Mesendoderm (in vitro differentiated cells): Measurements from ENCODE around the gene ENOPH1.
"Not testable (repeated sequence)": the region's sequence is repeated elsewhere in the genome, so short reads cannot be mapped to it uniquely, and the experiment has no call there.

ENCODE experiments used
- DNase-seq: peaks from one replicate; pipeline ENCODE4 v3.0.0; 2013
- H2AK5ac ChIP-seq: 2 replicates; pipeline ENCODE4 v1.6.1; 2013; ENCODE audit warnings: low read length, inconsistent platforms
- H2BK120ac ChIP-seq: 2 replicates; pipeline ENCODE4 v1.6.1; 2013; ENCODE audit warnings: low read depth, mild to moderate bottlenecking, low read length, moderate library complexity, mixed read lengths
- H2BK15ac ChIP-seq: replicated peaks from 2 replicates; pipeline ENCODE4 v1.6.1; 2013; ENCODE audit warnings: low read depth, mild to moderate bottlenecking, moderate library complexity
- H2BK5ac ChIP-seq: 2 replicates; pipeline ENCODE4 v1.6.1; 2013; ENCODE audit warnings: low read length, inconsistent platforms
- H3K18ac ChIP-seq: 2 replicates; pipeline ENCODE4 v1.6.1; 2013; ENCODE audit warnings: mild to moderate bottlenecking, low read length, mixed read lengths
- H3K23ac ChIP-seq: one replicate; pipeline ENCODE4 v1.6.1; 2013; ENCODE audit warnings: low read length
- H3K27ac ChIP-seq: 2 replicates; pipeline ENCODE4 v1.5.1; 2013; ENCODE audit warnings: low read depth, mild to moderate bottlenecking, inconsistent platforms, low read length, moderate library complexity
- H3K27me3 ChIP-seq: 2 replicates; pipeline ENCODE4 v1.6.1; 2013; ENCODE audit warnings: low read length, control low read depth, mild to moderate bottlenecking, inconsistent platforms; ENCODE audit not compliant: insufficient read depth, poor library complexity
- H3K36me3 ChIP-seq: 2 replicates; pipeline ENCODE4 v1.6.1; 2013; ENCODE audit warnings: low read length, inconsistent platforms; ENCODE audit not compliant: control insufficient read depth, insufficient read depth
- H3K4ac ChIP-seq: one replicate; pipeline ENCODE4 v1.6.1; 2013; ENCODE audit warnings: low read depth, mild to moderate bottlenecking, low read length, moderate library complexity
- H3K4me1 ChIP-seq: 2 replicates; pipeline ENCODE4 v1.6.1; 2013; ENCODE audit warnings: low read depth, low read length, inconsistent platforms; ENCODE audit not compliant: control insufficient read depth
- H3K4me2 ChIP-seq: 2 replicates; pipeline ENCODE4 v1.6.1; 2013; ENCODE audit warnings: low read length
- H3K4me3 ChIP-seq: 2 replicates; pipeline ENCODE4 v1.5.1; 2013; ENCODE audit warnings: mild to moderate bottlenecking, low read length
- H3K56ac ChIP-seq: one replicate; pipeline ENCODE4 v1.6.1; 2013; ENCODE audit warnings: low read length
- H3K79me1 ChIP-seq: 2 replicates; pipeline ENCODE4 v1.6.1; 2013; ENCODE audit warnings: low read length, inconsistent platforms
- H3K79me2 ChIP-seq: 2 replicates; pipeline ENCODE4 v1.6.1; 2013; ENCODE audit warnings: mild to moderate bottlenecking, low read length; ENCODE audit not compliant: control insufficient read depth, insufficient read depth
- H3K9ac ChIP-seq: 2 replicates; pipeline ENCODE4 v1.6.1; 2013; ENCODE audit warnings: low read length, inconsistent platforms
- H4K5ac ChIP-seq: one replicate; pipeline ENCODE4 v1.6.1; 2013; ENCODE audit warnings: low read length
- H4K8ac ChIP-seq: one replicate; pipeline ENCODE4 v1.6.1; 2013; ENCODE audit warnings: low read depth, mild to moderate bottlenecking, control low read depth, low read length, moderate library complexity
- WGBS: extraction: QIAGEN DNeasy Blood & Tissue Kit; methylation state at CpG from one replicate; pipeline ENCODE4 v1.1.7; 2013; ENCODE audit warnings: low lambda C conversion rate, missing lambda C conversion rate; ENCODE audit not compliant: insufficient coverage; ENCODE audit errors: extremely low coverage; 5-methylcytosine and 5-hydroxymethylcytosine counted together

Gene ENOPH1

GRCh38 chr4:82462415-82462831 is 32.0 kb downstream of the ENOPH1 start:
- Histone ChIP-seq H2AK5ac (no peak overlapping the region), H3K79me2 (no peaks in the 10 kb centered on the region), H3K4me2 (no peak overlapping the region), H3K4me3 (no peak overlapping the region), H3K56ac (no peak overlapping the region), H3K27me3 (no peaks in the 10 kb centered on the region), H3K79me1 (no peaks in the 10 kb centered on the region), H2BK15ac (no peak overlapping the region), H3K27ac (no peak overlapping the region), H2BK5ac (no peak overlapping the region), H3K23ac (no peak overlapping the region), H3K4ac (no peak overlapping the region), H3K36me3 (peaks cover 1% of the 10 kb centered on the region), H2BK120ac (no peak overlapping the region), H3K4me1 (no peaks in the 10 kb centered on the region), H4K8ac (no peak overlapping the region), H4K5ac (no peak overlapping the region), H3K9ac (no peak overlapping the region), H3K18ac (no peak overlapping the region)
- no CpG with 5 or more reads among the region's 7 CpGs for WGBS
- DNase-seq: peak; percentile 81

- H3K4me1 ChIP-seq: no peaks in the 10 kb centered on the region
- H2AK5ac ChIP-seq: no peak overlapping the region
- H3K9ac ChIP-seq: no peak overlapping the region
- no peak overlapping the region for H4K5ac ChIP-seq
- H3K4me2 ChIP-seq: no peak overlapping the region
- H3K4me3 ChIP-seq: no peak overlapping the region
- no peaks in the 10 kb centered on the region for H3K79me1 ChIP-seq
- H3K79me2 ChIP-seq: no peaks in the 10 kb centered on the region
- no peak overlapping the region for H3K18ac ChIP-seq
- H2BK15ac ChIP-seq: no peak overlapping the region
- H3K23ac ChIP-seq: no peak overlapping the region
- no CpG with 5 or more reads among the region's 1 CpG for WGBS
- H3K27me3 ChIP-seq: no peaks in the 10 kb centered on the region
- no peak overlapping the region for H3K27ac ChIP-seq
- no peak overlapping the region for H2BK5ac ChIP-seq
- peaks cover 1% of the 10 kb centered on the region for H3K36me3 ChIP-seq
- DNase-seq: no peak
- no peak overlapping the region for H4K8ac ChIP-seq
- no peak overlapping the region for H2BK120ac ChIP-seq
- H3K56ac ChIP-seq: peak overlapping the region; percentile 43
- no peak overlapping the region for H3K4ac ChIP-seq
Measured at GRCh38 chr4:82463221-82463620, 32.8 kb downstream of the ENOPH1 start.

- no peak overlapping the region for H2BK5ac ChIP-seq
- H3K79me1 ChIP-seq: no peaks in the 10 kb centered on the region
- H3K18ac ChIP-seq: no peak overlapping the region
- no peak overlapping the region for H3K9ac ChIP-seq
- peaks cover 2% of the 10 kb centered on the region for H3K4me1 ChIP-seq
- H2BK120ac ChIP-seq: no peak overlapping the region
- H2BK15ac ChIP-seq: no peak overlapping the region
- DNase-seq: no peak
- H3K23ac ChIP-seq: no peak overlapping the region
- no CpG with 5 or more reads among the region's 3 CpGs for WGBS
- no peak overlapping the region for H2AK5ac ChIP-seq
- H3K27me3 ChIP-seq: no peaks in the 10 kb centered on the region
- H4K5ac ChIP-seq: no peak overlapping the region
- no peak overlapping the region for H3K4me2 ChIP-seq
- H3K36me3 ChIP-seq: peaks cover 1% of the 10 kb centered on the region
- H3K56ac ChIP-seq: no peak overlapping the region
- H3K79me2 ChIP-seq: no peaks in the 10 kb centered on the region
- H3K4me3 ChIP-seq: no peak overlapping the region
- no peak overlapping the region for H3K27ac ChIP-seq
- H3K4ac ChIP-seq: no peak overlapping the region
- no peak overlapping the region for H4K8ac ChIP-seq
Measured at GRCh38 chr4:82467471-82467870, 37.1 kb downstream of the ENOPH1 start.

- Histone ChIP-seq H3K79me2 (no peaks in the 10 kb centered on the region), H3K9ac (no peak overlapping the region), H3K4me2 (no peak overlapping the region), H3K56ac (peak overlapping the region; percentile 44), H3K4ac (no peak overlapping the region), H3K23ac (no peak overlapping the region), H3K27ac (peak overlapping the region; percentile 71), H3K79me1 (no peaks in the 10 kb centered on the region), H3K4me1 (peaks cover 2% of the 10 kb centered on the region), H3K36me3 (no peaks in the 10 kb centered on the region), H2BK5ac (no peak overlapping the region), H2BK120ac (no peak overlapping the region), H2BK15ac (no peak overlapping the region), H2AK5ac (no peak overlapping the region), H3K18ac (no peak overlapping the region), H3K27me3 (no peaks in the 10 kb centered on the region), H3K4me3 (no peak overlapping the region), H4K5ac (no peak overlapping the region), H4K8ac (no peak overlapping the region)
- DNase-seq: peak; percentile 43
- WGBS: no CpG with 5 or more reads among the region's 2 CpGs
Measured at GRCh38 chr4:82469791-82470345, 39.5 kb downstream of the ENOPH1 start.

GRCh38 chr4:82473080-82473479 is 42.7 kb downstream of the ENOPH1 start:
- not testable (repeated sequence) for H3K27ac ChIP-seq, H3K56ac ChIP-seq, H3K4ac ChIP-seq, H3K4me3 ChIP-seq, H3K18ac ChIP-seq, H2BK15ac ChIP-seq, H3K79me2 ChIP-seq, H3K4me1 ChIP-seq, H3K9ac ChIP-seq, H2BK5ac ChIP-seq, H2BK120ac ChIP-seq, H3K4me2 ChIP-seq, H2AK5ac ChIP-seq, H3K79me1 ChIP-seq, H4K8ac ChIP-seq, H4K5ac ChIP-seq, H3K23ac ChIP-seq, H3K36me3 ChIP-seq, H3K27me3 ChIP-seq
- WGBS: no CpG with 5 or more reads among the region's 5 CpGs
- DNase-seq: peak; percentile 59

- H3K56ac ChIP-seq: no peak overlapping the region
- no peak overlapping the region for H3K4ac ChIP-seq
- H3K79me2 ChIP-seq: no peaks in the 10 kb centered on the region
- no peak overlapping the region for H3K23ac ChIP-seq
- H3K36me3 ChIP-seq: no peaks in the 10 kb centered on the region
- H2BK15ac ChIP-seq: no peak overlapping the region
- no peak overlapping the region for H3K9ac ChIP-seq
- H3K27me3 ChIP-seq: no peaks in the 10 kb centered on the region
- peak overlapping the region; percentile 29 for H3K27ac ChIP-seq
- no peak overlapping the region for H3K4me2 ChIP-seq
- no peak overlapping the region for H4K8ac ChIP-seq
- H3K79me1 ChIP-seq: no peaks in the 10 kb centered on the region
- no peak overlapping the region for H4K5ac ChIP-seq
- no CpG with 5 or more reads among the region's 15 CpGs for WGBS
- no peak for DNase-seq
- H2BK5ac ChIP-seq: no peak overlapping the region
- H3K4me3 ChIP-seq: no peak overlapping the region
- no peak overlapping the region for H2AK5ac ChIP-seq
- H3K18ac ChIP-seq: no peak overlapping the region
- peaks cover 2% of the 10 kb centered on the region for H3K4me1 ChIP-seq
- H2BK120ac ChIP-seq: peak overlapping the region; percentile 62
Measured at GRCh38 chr4:82473621-82474164, 43.3 kb downstream of the ENOPH1 start.
